K562 (cell line): ENCODE measurements around the gene LZTS2. TPM values are rescaled to one million over a fixed set of nuclear protein-coding genes. Genes with fewer than 3 reads are reported as not detected.

Experiments
- CREM ChIP-seq: IDR thresholded peaks from 2 replicates; pipeline ENCODE4 v1.6.1; 2014; ENCODE audit warnings: antibody characterized with exemption, low read depth
- FOXK2 ChIP-seq, 2 experiments: fragments of 450-650 bp; IDR thresholded peaks in 1 of 2; conservative IDR thresholded peaks in 1 of 2; 2 replicates each; pipeline ENCODE4 v1.6.1; 2016; ENCODE audit warnings: low read depth in 2 of 2, mild to moderate bottlenecking in 1 of 2
- GATAD2A ChIP-seq: fragments of 450-650 bp; IDR thresholded peaks from 2 replicates; pipeline ENCODE4 v1.6.1; 2017
- HLTF ChIP-seq: fragments of 450-650 bp; IDR thresholded peaks from 2 replicates; pipeline ENCODE4 v1.6.1; 2016
- KAT7 ChIP-seq: sonication (generic); formaldehyde crosslinking; IDR thresholded peaks from 2 replicates; pipeline ENCODE4 v1.8.0; 2022; ENCODE audit warnings: missing genetic modification reagents, mild to moderate bottlenecking, borderline replicate concordance
- KLF6 ChIP-seq: fragments of 250-450 bp; sonication (Bioruptor Pico); IDR thresholded peaks from 2 replicates; pipeline ENCODE4 v1.4.0; 2020; ENCODE audit warnings: mild to moderate bottlenecking, moderate library complexity, borderline replicate concordance
- MAZ ChIP-seq, 2 experiments: fragments of 450-650 bp in 1 of 2; sonication (generic) in 1 of 2; formaldehyde crosslinking; IDR thresholded peaks in 1 of 2; conservative IDR thresholded peaks in 1 of 2; 2 replicates each; pipeline versions ENCODE4 v1.4.0 to v1.5.0; 2020; ENCODE audit warnings: mild to moderate bottlenecking in 1 of 2, missing genetic modification reagents in 1 of 2
- MGA ChIP-seq: fragments of 450-650 bp; IDR thresholded peaks from 2 replicates; pipeline ENCODE4 v1.6.1; 2016; ENCODE audit warnings: mild to moderate bottlenecking, moderate library complexity
- PHF8 ChIP-seq: fragments of 200-600 bp; sonication (generic); IDR thresholded peaks from 2 replicates; pipeline ENCODE4 v1.6.1; 2012; ENCODE audit warnings: mixed run types, mild to moderate bottlenecking, inconsistent platforms, low read length, moderate library complexity, borderline replicate concordance
- RAD51 ChIP-seq: fragments of 450-650 bp; IDR thresholded peaks from 2 replicates; pipeline ENCODE4 v1.7.1; 2016; ENCODE audit warnings: low read depth, mild to moderate bottlenecking, borderline replicate concordance
- TRIM25 ChIP-seq: fragments of 450-650 bp; IDR thresholded peaks from 2 replicates; pipeline ENCODE4 v1.7.0; 2016; ENCODE audit warnings: borderline replicate concordance
- ZFX ChIP-seq: sonication (generic); formaldehyde crosslinking; IDR thresholded peaks from 2 replicates; pipeline ENCODE4 v1.8.0; 2022; ENCODE audit warnings: mild to moderate bottlenecking, missing genetic modification reagents, moderate library complexity
- ZNF408 ChIP-seq: fragments of 250-450 bp; sonication (Bioruptor Pico); IDR thresholded peaks from 2 replicates; pipeline ENCODE4 v1.4.0; 2020; ENCODE audit warnings: low read depth, mild to moderate bottlenecking, moderate library complexity
- polyA plus RNA-seq, 8 experiments: library from polyadenylated mRNA; depleted of rRNA in 4 of 8; stranded (reverse) in 5 of 8; unstranded in 3 of 8; fragments of >200 nt; fragmentation: Nextera tagmentation in 2 of 8; fragmentation: Illumina TruSeq in 1 of 8; extraction: Ambion mirVana in 2 of 8; extraction: Trizol in 1 of 8; gene quantifications; 2 replicates each; pipeline versions ENCODE4 v1.2.1 to v1.2.3, GENCODE V29; 2011 to 2014; ENCODE audit warnings: inconsistent platforms in 1 of 8, missing spikeins in 1 of 8
- total RNA-seq, 7 experiments: library from RNA; depleted of rRNA in 6 of 7; stranded (reverse); fragments of >200 nt in 6 of 7; fragmentation: Illumina TruSeq in 2 of 7; extraction: Trizol in 2 of 7; gene quantifications; 2 replicates each; pipeline versions ENCODE4 v1.2.1 to v1.2.3, GENCODE V29; 2011 to 2021; ENCODE audit warnings: low replicate concordance in 1 of 7

The LZTS2 gene
- total and polyA plus RNA-seq, 9 of the 15 experiments (the other 6 are each of a cell fraction or from before 2014, with no cell fraction given) = 0.23 to 42.5 (median 14.7) TPM

- TF ChIP-seq MGA = no peak; the same call in 1 of the 2 replicates
- peak; percentile 27; the same call in 1 of the 2 replicates for TF ChIP-seq PHF8
- no peak for TF ChIP-seq TRIM25
- TF ChIP-seq KAT7 = no peak
- no peak for TF ChIP-seq CREM
- peak; percentile 49 to 83 for TF ChIP-seq MAZ (CRISPR knock-in tag; conservative IDR thresholded peaks at IDR 0.05 in 1 of 2, IDR thresholded peaks at IDR 0.05 in 1 of 2)
- no peak for TF ChIP-seq HLTF
- TF ChIP-seq FOXK2 (conservative IDR thresholded peaks at IDR 0.05 in 1 of 2, IDR thresholded peaks at IDR 0.05 in 1 of 2; ENCODE audit: low read depth in 2 of 2) = 0 out of 4 replicates have a peak, but pooled peaks of 1 of the 2 experiments have one; percentile 35
- 0 out of 2 replicates have a peak, but pooled peaks have one; percentile 59 for TF ChIP-seq GATAD2A
- TF ChIP-seq ZNF408 (CRISPR knock-in tag) = no peak
- no peak for TF ChIP-seq KLF6 (CRISPR knock-in tag)
- peak; percentile 23; the same call in 1 of the 2 replicates for TF ChIP-seq RAD51
- TF ChIP-seq ZFX (CRISPR knock-in tag) = peak; percentile 76
Measured at GRCh38 chr10:100997360-100998182, 2.0 kb upstream of the LZTS2 start (continued).
